WTC11 (cell line): ENCODE data around the gene PLEKHM3.

Experiments
- CREM ChIP-seq: sonication (generic); formaldehyde crosslinking; IDR thresholded peaks from 2 replicates; pipeline ENCODE4 v1.8.1; 2022; ENCODE audit warnings: mild to moderate bottlenecking, missing genetic modification reagents, moderate library complexity
- ETV6 ChIP-seq: sonication (generic); formaldehyde crosslinking; IDR thresholded peaks from 2 replicates; pipeline ENCODE4 v1.8.1; 2022; ENCODE audit warnings: mild to moderate bottlenecking, missing genetic modification reagents
- SMAD4 ChIP-seq: sonication (generic); formaldehyde crosslinking; IDR thresholded peaks from 2 replicates; pipeline ENCODE4 v1.8.0; 2022; ENCODE audit warnings: mild to moderate bottlenecking, missing genetic modification reagents
- TEAD1 ChIP-seq: sonication (generic); formaldehyde crosslinking; IDR thresholded peaks from 2 replicates; pipeline ENCODE4 v1.8.0; 2022; ENCODE audit warnings: mild to moderate bottlenecking, missing genetic modification reagents
- TEAD4 ChIP-seq: sonication (generic); formaldehyde crosslinking; IDR thresholded peaks from 2 replicates; pipeline ENCODE4 v1.8.0; 2022; ENCODE audit warnings: mild to moderate bottlenecking, missing genetic modification reagents
- ZNF121 ChIP-seq: sonication (generic); formaldehyde crosslinking; IDR thresholded peaks from 2 replicates; pipeline ENCODE4 v1.8.0; 2023; ENCODE audit warnings: missing genetic modification reagents
- TF ChIP-seq, protein P1 (sequence below): fragments of 200-600 bp; IDR thresholded peaks from 2 replicates; pipeline ENCODE4 v1.8.0; 2022; ENCODE audit warnings: antibody characterized with exemption
- TF ChIP-seq, protein P2 (sequence below): sonication (generic); formaldehyde crosslinking; IDR thresholded peaks from 2 replicates; pipeline ENCODE4 v1.8.1; 2022; ENCODE audit warnings: missing genetic modification reagents, borderline replicate concordance
- TF ChIP-seq, protein P3 (sequence below): sonication (generic); formaldehyde crosslinking; IDR thresholded peaks from 2 replicates; pipeline ENCODE4 v1.8.0; 2022; ENCODE audit warnings: mild to moderate bottlenecking, missing genetic modification reagents
- TF ChIP-seq, protein P4 (sequence below): sonication (generic); formaldehyde crosslinking; conservative IDR thresholded peaks from 2 replicates; pipeline ENCODE4 v1.8.1; 2022; ENCODE audit warnings: mild to moderate bottlenecking, missing genetic modification reagents
- TF ChIP-seq, protein P5 (sequence below): sonication (generic); formaldehyde crosslinking; IDR thresholded peaks from 2 replicates; pipeline ENCODE4 v1.8.1; 2023; ENCODE audit warnings: mild to moderate bottlenecking, missing genetic modification reagents

DNA sequence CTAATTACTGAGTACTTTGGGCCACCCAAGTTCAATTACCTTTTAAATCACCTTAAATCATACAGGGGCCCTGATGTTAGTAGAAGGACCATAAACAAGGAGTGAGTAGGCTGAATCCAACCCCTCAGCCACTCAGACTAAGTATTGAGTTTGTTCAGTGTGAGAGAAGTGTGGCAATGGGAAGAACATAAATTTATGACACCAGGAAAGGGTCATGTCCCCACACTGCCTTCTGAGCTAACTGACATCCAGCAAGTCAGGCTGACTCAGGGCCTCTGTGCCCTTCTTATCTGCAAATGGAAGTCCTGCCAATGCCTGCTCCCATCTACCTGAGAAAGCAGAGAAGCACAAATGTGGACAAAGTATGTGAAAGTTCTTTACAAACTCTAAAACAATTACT, 12.9 kb downstream of the PLEKHM3 start:
- TF ChIP-seq, protein P1, sequence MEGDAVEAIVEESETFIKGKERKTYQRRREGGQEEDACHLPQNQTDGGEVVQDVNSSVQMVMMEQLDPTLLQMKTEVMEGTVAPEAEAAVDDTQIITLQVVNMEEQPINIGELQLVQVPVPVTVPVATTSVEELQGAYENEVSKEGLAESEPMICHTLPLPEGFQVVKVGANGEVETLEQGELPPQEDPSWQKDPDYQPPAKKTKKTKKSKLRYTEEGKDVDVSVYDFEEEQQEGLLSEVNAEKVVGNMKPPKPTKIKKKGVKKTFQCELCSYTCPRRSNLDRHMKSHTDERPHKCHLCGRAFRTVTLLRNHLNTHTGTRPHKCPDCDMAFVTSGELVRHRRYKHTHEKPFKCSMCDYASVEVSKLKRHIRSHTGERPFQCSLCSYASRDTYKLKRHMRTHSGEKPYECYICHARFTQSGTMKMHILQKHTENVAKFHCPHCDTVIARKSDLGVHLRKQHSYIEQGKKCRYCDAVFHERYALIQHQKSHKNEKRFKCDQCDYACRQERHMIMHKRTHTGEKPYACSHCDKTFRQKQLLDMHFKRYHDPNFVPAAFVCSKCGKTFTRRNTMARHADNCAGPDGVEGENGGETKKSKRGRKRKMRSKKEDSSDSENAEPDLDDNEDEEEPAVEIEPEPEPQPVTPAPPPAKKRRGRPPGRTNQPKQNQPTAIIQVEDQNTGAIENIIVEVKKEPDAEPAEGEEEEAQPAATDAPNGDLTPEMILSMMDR, result no peak
- no peak for TF ChIP-seq CREM (CRISPR knock-in tag)
- TF ChIP-seq TEAD4 (CRISPR knock-in tag), result no peak
- no peak for TF ChIP-seq ZNF121
- no peak for TF ChIP-seq TEAD1 (CRISPR knock-in tag)
- TF ChIP-seq, protein P2, sequence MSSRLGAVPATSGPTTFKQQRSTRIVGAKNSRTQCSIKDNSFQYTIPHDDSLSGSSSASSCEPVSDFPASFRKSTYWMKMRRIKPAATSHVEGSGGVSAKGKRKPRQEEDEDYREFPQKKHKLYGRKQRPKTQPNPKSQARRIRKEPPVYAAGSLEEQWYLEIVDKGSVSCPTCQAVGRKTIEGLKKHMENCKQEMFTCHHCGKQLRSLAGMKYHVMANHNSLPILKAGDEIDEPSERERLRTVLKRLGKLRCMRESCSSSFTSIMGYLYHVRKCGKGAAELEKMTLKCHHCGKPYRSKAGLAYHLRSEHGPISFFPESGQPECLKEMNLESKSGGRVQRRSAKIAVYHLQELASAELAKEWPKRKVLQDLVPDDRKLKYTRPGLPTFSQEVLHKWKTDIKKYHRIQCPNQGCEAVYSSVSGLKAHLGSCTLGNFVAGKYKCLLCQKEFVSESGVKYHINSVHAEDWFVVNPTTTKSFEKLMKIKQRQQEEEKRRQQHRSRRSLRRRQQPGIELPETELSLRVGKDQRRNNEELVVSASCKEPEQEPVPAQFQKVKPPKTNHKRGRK (CRISPR knock-in tag), result no peak
- no peak for TF ChIP-seq ETV6 (CRISPR knock-in tag)
- TF ChIP-seq, protein P3, sequence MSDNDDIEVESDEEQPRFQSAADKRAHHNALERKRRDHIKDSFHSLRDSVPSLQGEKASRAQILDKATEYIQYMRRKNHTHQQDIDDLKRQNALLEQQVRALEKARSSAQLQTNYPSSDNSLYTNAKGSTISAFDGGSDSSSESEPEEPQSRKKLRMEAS, result no peak
- TF ChIP-seq SMAD4 (CRISPR knock-in tag), result no peak
- TF ChIP-seq, protein P4, sequence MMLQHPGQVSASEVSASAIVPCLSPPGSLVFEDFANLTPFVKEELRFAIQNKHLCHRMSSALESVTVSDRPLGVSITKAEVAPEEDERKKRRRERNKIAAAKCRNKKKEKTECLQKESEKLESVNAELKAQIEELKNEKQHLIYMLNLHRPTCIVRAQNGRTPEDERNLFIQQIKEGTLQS (CRISPR knock-in tag), result no peak
- TF ChIP-seq, protein P5, sequence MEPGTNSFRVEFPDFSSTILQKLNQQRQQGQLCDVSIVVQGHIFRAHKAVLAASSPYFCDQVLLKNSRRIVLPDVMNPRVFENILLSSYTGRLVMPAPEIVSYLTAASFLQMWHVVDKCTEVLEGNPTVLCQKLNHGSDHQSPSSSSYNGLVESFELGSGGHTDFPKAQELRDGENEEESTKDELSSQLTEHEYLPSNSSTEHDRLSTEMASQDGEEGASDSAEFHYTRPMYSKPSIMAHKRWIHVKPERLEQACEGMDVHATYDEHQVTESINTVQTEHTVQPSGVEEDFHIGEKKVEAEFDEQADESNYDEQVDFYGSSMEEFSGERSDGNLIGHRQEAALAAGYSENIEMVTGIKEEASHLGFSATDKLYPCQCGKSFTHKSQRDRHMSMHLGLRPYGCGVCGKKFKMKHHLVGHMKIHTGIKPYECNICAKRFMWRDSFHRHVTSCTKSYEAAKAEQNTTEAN (CRISPR knock-in tag), result no peak
